Suprapubic skin (tissue), 4 donors: ENCODE results near the gene ADCK2. TPM values are rescaled to one million over a fixed set of nuclear protein-coding genes. Genes with fewer than 3 reads are reported as not detected.
"Not testable (repeated sequence)": the region's sequence is repeated elsewhere in the genome, so short reads cannot be mapped to it uniquely, and the experiment has no call there.

Experiments used
- DNase-seq, 2 donors: peaks; one replicate each; pipeline ENCODE4 v3.0.0-alpha.2; 2019; ENCODE audit warnings: low spot score in 2 of 2
- H3K27ac ChIP-seq: fragments of 200-600 bp; sonication (generic); one replicate; pipeline ENCODE4 v1.5.1; 2019
- H3K27me3 ChIP-seq: fragments of 200-600 bp; sonication (generic); one replicate; pipeline ENCODE4 v1.5.1; 2019
- H3K36me3 ChIP-seq: fragments of 200-600 bp; sonication (generic); one replicate; pipeline ENCODE4 v1.5.1; 2019
- H3K4me1 ChIP-seq: fragments of 200-600 bp; sonication (generic); one replicate; pipeline ENCODE4 v1.5.1; 2019
- H3K4me3 ChIP-seq: fragments of 200-600 bp; sonication (generic); one replicate; pipeline ENCODE4 v1.5.1; 2019; ENCODE audit warnings: mild to moderate bottlenecking
- H3K9me3 ChIP-seq: fragments of 200-600 bp; sonication (generic); one replicate; pipeline ENCODE4 v1.5.1; 2019
- EP300 ChIP-seq: sonication (generic); formaldehyde crosslinking; IDR thresholded peaks from one replicate; pipeline ENCODE4 v1.6.1; 2017; ENCODE audit warnings: antibody characterized with exemption
- POLR2A ChIP-seq, 2 donors: fragments of 450-650 bp; IDR thresholded peaks; one replicate each; pipeline ENCODE4 v1.6.1; 2017; ENCODE audit warnings: antibody characterized with exemption in 2 of 2, mild to moderate bottlenecking in 2 of 2, moderate library complexity in 2 of 2
- POLR2AphosphoS5 ChIP-seq, 3 donors: sonication (generic); formaldehyde crosslinking; IDR thresholded peaks; one replicate each; pipeline ENCODE4 v1.6.1; 2017; ENCODE audit warnings: antibody characterized with exemption in 3 of 3
- WGBS: methylation state at CpG from one replicate; pipeline ENCODE4 v1.1.5; 2018; 5-methylcytosine and 5-hydroxymethylcytosine counted together
- total RNA-seq, 4 donors: library from RNA; depleted of rRNA; stranded (reverse); fragments of >200 nt; gene quantifications; one replicate each; pipeline ENCODE4 v1.1.0, GENCODE V29; 2016
- TF ChIP-seq, protein P1 (sequence below), 2 donors: fragments of 200-600 bp in 1 of 2; fragments of 450-650 bp in 1 of 2; sonication (generic) in 1 of 2; IDR thresholded peaks; one replicate each; pipeline ENCODE4 v1.5.1; 2016 to 2019; ENCODE audit warnings: antibody characterized with exemption in 2 of 2, mild to moderate bottlenecking in 1 of 2, moderate library complexity in 1 of 2

The ADCK2 gene, protein sequence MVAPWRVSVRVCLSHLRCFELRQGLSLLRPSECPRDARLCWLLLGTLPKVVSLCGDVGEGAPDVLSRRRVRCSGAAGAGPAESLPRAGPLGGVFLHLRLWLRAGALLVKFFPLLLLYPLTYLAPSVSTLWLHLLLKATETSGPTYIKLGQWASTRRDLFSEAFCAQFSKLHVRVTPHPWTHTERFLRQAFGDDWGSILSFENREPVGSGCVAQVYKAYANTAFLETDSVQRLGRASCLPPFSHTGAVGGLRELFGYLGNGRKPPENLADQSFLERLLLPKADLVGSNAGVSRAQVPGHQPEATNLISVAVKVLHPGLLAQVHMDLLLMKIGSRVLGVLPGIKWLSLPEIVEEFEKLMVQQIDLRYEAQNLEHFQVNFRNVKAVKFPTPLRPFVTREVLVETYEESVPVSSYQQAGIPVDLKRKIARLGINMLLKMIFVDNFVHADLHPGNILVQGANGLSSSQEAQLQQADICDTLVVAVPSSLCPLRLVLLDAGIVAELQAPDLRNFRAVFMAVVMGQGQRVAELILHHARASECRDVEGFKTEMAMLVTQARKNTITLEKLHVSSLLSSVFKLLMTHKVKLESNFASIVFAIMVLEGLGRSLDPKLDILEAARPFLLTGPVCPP
- 10 to 100 TPM; 41.2 to 65.9 (median 53.3) TPM for total RNA-seq

DNA sequence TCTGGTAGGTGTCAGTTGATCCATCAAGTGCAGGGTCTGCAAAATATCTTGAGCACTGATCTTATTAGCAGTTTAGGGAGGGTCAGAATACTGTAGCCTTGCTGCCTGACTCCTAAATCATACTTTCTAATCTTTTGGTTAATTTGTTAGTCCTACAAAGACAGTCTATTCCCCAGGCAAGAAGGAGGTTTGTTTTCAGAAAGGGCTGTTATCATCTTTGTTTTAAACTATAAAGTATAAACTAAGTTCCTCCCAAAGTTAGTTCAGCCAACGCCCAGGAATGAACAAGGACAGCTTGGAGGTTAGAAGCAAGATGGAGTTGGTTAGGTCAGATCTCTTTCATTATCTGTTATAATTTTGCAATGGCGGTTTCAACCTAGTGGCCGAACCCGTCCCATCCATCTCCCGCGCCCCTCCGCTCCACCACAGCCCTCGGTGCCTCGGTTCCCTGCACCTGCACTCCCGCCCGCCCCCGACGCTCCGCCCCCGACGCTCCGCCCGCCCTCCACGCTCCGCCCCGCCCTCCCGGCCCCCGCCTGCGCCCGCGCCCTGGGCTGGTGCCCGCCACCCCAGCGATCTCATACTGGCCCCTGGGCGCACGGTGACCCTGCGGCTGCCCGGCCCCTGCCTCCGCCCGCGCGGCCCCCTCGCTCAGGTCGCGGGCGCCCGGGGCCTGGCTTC lies at the start of gene ADCK2:
ADCK2 (plus strand) TSS at position 564 of the 681 bp plus-strand sequence. CDS start 386 bp downstream, outside the sequence.
- Histone ChIP-seq H3K4me3 (peak within 1 kb of the TSS; percentile 93), H3K27me3 (no peaks in the 10 kb centered on the region), H3K36me3 (peaks cover under 1% of the 10 kb centered on the region), H3K9me3 (no peaks in the 10 kb centered on the region), H3K4me1 (peaks cover 27% of the 10 kb centered on the region), H3K27ac (peak within 1 kb of the TSS; percentile 94)
- WGBS, result 3% methylated on average over 10 of the region's 41 CpGs
- DNase-seq, result peak in 1 of 2 donors; percentile 75
- no peak for TF ChIP-seq POLR2AphosphoS5 (IDR thresholded peaks at IDR 0.05)
- TF ChIP-seq, protein P1, sequence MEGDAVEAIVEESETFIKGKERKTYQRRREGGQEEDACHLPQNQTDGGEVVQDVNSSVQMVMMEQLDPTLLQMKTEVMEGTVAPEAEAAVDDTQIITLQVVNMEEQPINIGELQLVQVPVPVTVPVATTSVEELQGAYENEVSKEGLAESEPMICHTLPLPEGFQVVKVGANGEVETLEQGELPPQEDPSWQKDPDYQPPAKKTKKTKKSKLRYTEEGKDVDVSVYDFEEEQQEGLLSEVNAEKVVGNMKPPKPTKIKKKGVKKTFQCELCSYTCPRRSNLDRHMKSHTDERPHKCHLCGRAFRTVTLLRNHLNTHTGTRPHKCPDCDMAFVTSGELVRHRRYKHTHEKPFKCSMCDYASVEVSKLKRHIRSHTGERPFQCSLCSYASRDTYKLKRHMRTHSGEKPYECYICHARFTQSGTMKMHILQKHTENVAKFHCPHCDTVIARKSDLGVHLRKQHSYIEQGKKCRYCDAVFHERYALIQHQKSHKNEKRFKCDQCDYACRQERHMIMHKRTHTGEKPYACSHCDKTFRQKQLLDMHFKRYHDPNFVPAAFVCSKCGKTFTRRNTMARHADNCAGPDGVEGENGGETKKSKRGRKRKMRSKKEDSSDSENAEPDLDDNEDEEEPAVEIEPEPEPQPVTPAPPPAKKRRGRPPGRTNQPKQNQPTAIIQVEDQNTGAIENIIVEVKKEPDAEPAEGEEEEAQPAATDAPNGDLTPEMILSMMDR (IDR thresholded peaks at IDR 0.05), result no peak
- no peak for TF ChIP-seq EP300
- no peak for TF ChIP-seq POLR2A (IDR thresholded peaks at IDR 0.05)

DNA sequence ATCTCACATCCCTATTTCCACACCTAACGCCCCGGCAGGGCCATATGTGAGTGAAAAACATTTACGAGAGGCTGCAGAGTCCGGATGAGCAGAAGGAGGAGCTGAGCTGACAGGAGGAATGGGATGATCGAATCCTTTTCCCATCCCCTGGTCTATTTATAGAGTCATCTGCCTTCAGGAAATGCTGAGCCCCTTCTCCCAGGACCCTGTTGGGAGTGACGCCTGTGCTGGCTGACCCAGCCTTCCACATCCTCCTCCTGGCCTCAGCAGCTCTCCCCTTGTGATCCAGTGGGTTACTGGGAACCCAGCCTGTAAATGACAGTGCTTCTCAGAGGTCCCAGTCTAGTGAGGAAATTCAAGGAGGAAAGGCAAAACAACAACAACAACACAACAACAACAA lies 48.8 kb upstream of the ADCK2 start:
- DNase-seq, result no peak
- H3K9me3 ChIP-seq, result no peaks in the 10 kb centered on the region
- H3K27ac ChIP-seq, result peak overlapping the region; percentile 37
- H3K27me3 ChIP-seq, result no peaks in the 10 kb centered on the region
- no peak overlapping the region for H3K4me3 ChIP-seq
- TF ChIP-seq POLR2A (IDR thresholded peaks at IDR 0.05), result no peak
- TF ChIP-seq POLR2AphosphoS5 (IDR thresholded peaks at IDR 0.05), result no peak
- TF ChIP-seq, protein P1 (IDR thresholded peaks at IDR 0.05), result no peak
- no peak for TF ChIP-seq EP300
- no peaks in the 10 kb centered on the region for H3K36me3 ChIP-seq
- WGBS, result 73% methylated on average over 6 of the region's 6 CpGs
- peaks cover 18% of the 10 kb centered on the region for H3K4me1 ChIP-seq

DNA sequence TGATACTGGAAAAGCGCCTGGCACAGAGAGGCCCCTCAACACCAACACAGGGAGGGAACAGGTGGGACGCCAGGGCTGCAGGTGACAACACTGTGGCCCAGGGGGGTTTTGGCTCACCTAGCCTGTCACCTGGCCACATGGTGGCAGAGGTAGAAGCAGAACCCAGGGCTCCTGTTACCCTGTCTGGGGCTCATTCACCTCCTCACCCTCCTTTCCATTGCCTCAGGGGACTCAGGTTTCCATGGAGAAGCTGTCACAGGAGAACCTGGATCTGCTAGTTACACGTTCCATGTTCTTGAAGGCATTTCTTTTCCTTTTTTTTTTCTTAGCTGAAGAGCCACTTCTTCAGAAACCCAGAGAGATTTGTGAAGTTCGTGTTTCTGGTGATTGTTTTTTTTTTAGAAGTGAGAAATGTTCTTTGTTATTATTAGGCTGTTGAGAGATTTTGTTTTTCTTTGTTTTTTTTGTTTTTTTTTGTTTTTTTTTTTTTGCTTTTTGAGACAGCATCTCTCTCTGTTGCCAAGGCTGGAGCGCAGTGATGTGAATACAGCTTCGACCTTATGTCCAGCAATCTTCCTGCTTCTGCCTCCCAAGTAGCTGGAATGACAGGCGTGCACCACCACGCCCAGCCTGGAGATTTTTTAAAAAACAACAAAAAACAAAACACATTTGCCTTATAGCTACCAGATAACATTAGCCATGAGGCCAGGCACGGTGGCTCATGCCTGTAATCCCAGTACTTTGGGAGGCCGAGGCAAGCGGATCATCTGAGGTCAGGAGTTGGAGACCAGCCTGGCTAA lies 48.2 kb upstream of the ADCK2 start:
- Histone ChIP-seq H3K27ac (peak overlapping the region; percentile 37), H3K4me3 (no peak overlapping the region), H3K4me1 (peaks cover 18% of the 10 kb centered on the region), H3K36me3 (no peaks in the 10 kb centered on the region), H3K27me3 (no peaks in the 10 kb centered on the region), H3K9me3 (no peaks in the 10 kb centered on the region)
- TF ChIP-seq POLR2A (IDR thresholded peaks at IDR 0.05), result no peak
- TF ChIP-seq, protein P1 (IDR thresholded peaks at IDR 0.05), result no peak
- no peak for TF ChIP-seq POLR2AphosphoS5 (IDR thresholded peaks at IDR 0.05)
- TF ChIP-seq EP300, result no peak
- DNase-seq, result no peak
- WGBS, result 76% methylated on average over 11 of the region's 11 CpGs

DNA sequence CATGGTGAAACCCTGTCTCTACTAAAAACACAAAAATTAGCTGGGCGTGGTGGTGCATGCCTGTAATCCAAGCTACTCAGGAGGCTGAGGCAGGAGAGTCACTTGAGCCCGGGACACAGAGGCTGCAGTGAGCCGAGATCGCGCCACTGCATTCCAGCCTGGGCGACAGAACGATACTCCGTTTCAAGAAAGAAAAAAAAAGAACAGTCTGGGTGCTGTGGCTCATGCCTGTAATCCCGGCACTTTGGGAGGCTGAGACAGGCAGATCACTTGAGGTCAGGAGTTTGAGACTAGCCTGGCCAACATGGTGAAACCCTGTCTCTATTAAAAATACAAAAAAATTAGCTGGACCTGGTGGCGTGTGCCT lies 47.6 kb upstream of the ADCK2 start:
- H3K36me3 ChIP-seq, DNase-seq, H3K4me3 ChIP-seq, H3K27me3 ChIP-seq, H3K27ac ChIP-seq, H3K9me3 ChIP-seq: not testable (repeated sequence)
- 86% methylated on average over 10 of the region's 10 CpGs for WGBS
- peaks cover 18% of the 10 kb centered on the region for H3K4me1 ChIP-seq
